ENCODE results near the gene DMBT1. TPM values are rescaled to one million over a fixed set of nuclear protein-coding genes. Genes with fewer than 3 reads are reported as not detected.

DMBT1 gene
- total RNA-seq, 2 experiments from 2014 or later: not detected

- intact Hi-C loops (cut with micrococcal nuclease; ENCODE audit: unreplicated experiment): no loop called here
- Histone ChIP-seq H3K79me2 (ENCODE audit: insufficient read depth, low read depth, low read length) (no peaks in the 10 kb centered on the region), H3K36me3 (ENCODE audit: insufficient read depth, low read length) (no peaks in the 10 kb centered on the region), H3K4me1 (ENCODE audit: insufficient read depth, low read length, poor library complexity, severe bottlenecking) (no peaks in the 10 kb centered on the region), H3K27ac (ENCODE audit: low read depth, low read length, poor library complexity, severe bottlenecking) (no peak overlapping the region), H3K4me2 (ENCODE audit: low read length) (no peak overlapping the region), H2AFZ (ENCODE audit: low read length) (no peak overlapping the region), H4K20me1 (ENCODE audit: insufficient read depth, low read length) (no peaks in the 10 kb centered on the region), H3K4me3 (ENCODE audit: low read depth, low read length, poor library complexity, severe bottlenecking) (no peak overlapping the region), H3K9me3 (ENCODE audit: low read length) (no peaks in the 10 kb centered on the region), H3K9me2 (ENCODE audit: insufficient read depth, low read length) (no peaks in the 10 kb centered on the region)
- no TSS peak for BruUV-seq (replicated peaks)
- no peak for DNase-seq (ENCODE audit: low spot score)
- CTCF ChIA-PET (ENCODE audit: unreplicated experiment): no interaction called here
- no peak for TF ChIP-seq CTCF (conservative IDR thresholded peaks at IDR 0.05; ENCODE audit: low read length)
- TF ChIP-seq EZH2phosphoT487 (IDR thresholded peaks at IDR 0.05; ENCODE audit: borderline replicate concordance, low read depth, low read length): no peak
- POLR2A ChIA-PET: no interaction called here
These were observed 77.6 kb downstream of the DMBT1 start for GRCh38 chr10:122638106-122638505.

- Histone ChIP-seq H2AFZ (ENCODE audit: low read length) (no peak overlapping the region), H4K20me1 (ENCODE audit: insufficient read depth, low read length) (no peaks in the 10 kb centered on the region), H3K79me2 (ENCODE audit: insufficient read depth, low read depth, low read length) (no peaks in the 10 kb centered on the region), H3K36me3 (ENCODE audit: insufficient read depth, low read length) (no peaks in the 10 kb centered on the region), H3K4me2 (ENCODE audit: low read length) (no peak overlapping the region), H3K4me3 (ENCODE audit: low read depth, low read length, poor library complexity, severe bottlenecking) (no peak overlapping the region), H3K9me2 (ENCODE audit: insufficient read depth, low read length) (no peaks in the 10 kb centered on the region), H3K4me1 (ENCODE audit: insufficient read depth, low read length, poor library complexity, severe bottlenecking) (no peaks in the 10 kb centered on the region), H3K9me3 (ENCODE audit: low read length) (no peaks in the 10 kb centered on the region), H3K27ac (ENCODE audit: low read depth, low read length, poor library complexity, severe bottlenecking) (no peak overlapping the region)
- intact Hi-C loops (cut with micrococcal nuclease; ENCODE audit: unreplicated experiment): no loop called here
- no peak for DNase-seq (ENCODE audit: low spot score)
- ChIA-PET POLR2A (no interaction called here), CTCF (ENCODE audit: unreplicated experiment) (no interaction called here)
- BruUV-seq (replicated peaks): no TSS peak
- TF ChIP-seq CTCF (conservative IDR thresholded peaks at IDR 0.05; ENCODE audit: low read length) (no peak), EZH2phosphoT487 (IDR thresholded peaks at IDR 0.05; ENCODE audit: borderline replicate concordance, low read depth, low read length) (no peak)
These were observed 79.2 kb downstream of the DMBT1 start for GRCh38 chr10:122639801-122640200.

GRCh38 chr10:122640921-122641320, 80.4 kb downstream of the DMBT1 start:
- POLR2A ChIA-PET: no interaction called here
- no peak overlapping the region for H2AFZ ChIP-seq (ENCODE audit: low read length)
- no peaks in the 10 kb centered on the region for H3K9me2 ChIP-seq (ENCODE audit: insufficient read depth, low read length)
- H3K27ac ChIP-seq (ENCODE audit: low read depth, low read length, poor library complexity, severe bottlenecking): no peak overlapping the region
- H3K4me3 ChIP-seq (ENCODE audit: low read depth, low read length, poor library complexity, severe bottlenecking): no peak overlapping the region
- no peaks in the 10 kb centered on the region for H3K79me2 ChIP-seq (ENCODE audit: insufficient read depth, low read depth, low read length)
- no peaks in the 10 kb centered on the region for H3K9me3 ChIP-seq (ENCODE audit: low read length)
- H3K4me1 ChIP-seq (ENCODE audit: insufficient read depth, low read length, poor library complexity, severe bottlenecking): no peaks in the 10 kb centered on the region
- H3K4me2 ChIP-seq (ENCODE audit: low read length): no peak overlapping the region
- DNase-seq (ENCODE audit: low spot score): no peak
- no peak for TF ChIP-seq EZH2phosphoT487 (IDR thresholded peaks at IDR 0.05; ENCODE audit: borderline replicate concordance, low read depth, low read length)
- no peaks in the 10 kb centered on the region for H4K20me1 ChIP-seq (ENCODE audit: insufficient read depth, low read length)
- intact Hi-C loops (cut with micrococcal nuclease; ENCODE audit: unreplicated experiment): no loop called here
- CTCF ChIA-PET (ENCODE audit: unreplicated experiment): no interaction called here
- H3K36me3 ChIP-seq (ENCODE audit: insufficient read depth, low read length): no peaks in the 10 kb centered on the region
- BruUV-seq (replicated peaks): no TSS peak

All from OCI-LY7 (cell line).